K562 (cell line): ENCODE measurements around the gene C1QTNF8. TPM values are rescaled to one million over a fixed set of nuclear protein-coding genes. Genes with fewer than 3 reads are reported as not detected.

Source experiments
- ATAC-seq: fragments of 200-7000 bp; cut with Tn5 transposase; 3 replicates; pipeline ENCODE4 v1.9.1; 2020; ENCODE audit warnings: moderate library complexity
- BruUV-seq: library from RNA; stranded (reverse); fragments of 400-500 nt; replicated peaks from 2 replicates; lab custom pipeline; 2021; lab: Mats Ljungman, UMichigan
- CTCF ChIA-PET: fragments of 300-600 bp; formaldehyde crosslinking; extraction: SDS; loops from one replicate; lab custom pipeline; 2021; ENCODE audit warnings: low intra/inter-chr PET ratio; lab: Yijun Ruan, JAX
- POLR2A ChIA-PET: fragments of 300-600, 350-650 bp; sonication (Branson Sonifier 250); formaldehyde crosslinking; extraction: SDS; loops from one replicate; lab custom pipeline; 2021; ENCODE audit warnings: antibody characterized with exemption, inconsistent platforms; lab: Yijun Ruan, JAX
- DNase-seq, 4 experiments: peaks; one replicate each; pipeline versions ENCODE4 v3.0.0 to v3.0.0-alpha.2; 2011 to 2018; ENCODE audit warnings: low spot score in 3 of 4, mixed read lengths in 3 of 4; ENCODE audit errors: extremely low read depth in 1 of 4
- FAIRE-seq: peaks from 2 replicates; lab custom pipeline; 2011; peaks lifted over from hg19 to GRCh38; lab: Jason Lieb, UNC
- H2AFZ ChIP-seq: 2 replicates; pipeline ENCODE4 v1.6.0; 2011; ENCODE audit warnings: low read depth, low read length, control low read depth, inconsistent platforms
- H3K27ac ChIP-seq: fragments of 200-600 bp; 3 replicates; pipeline ENCODE4 v1.8.0; 2011; ENCODE audit warnings: low read depth, mild to moderate bottlenecking, control low read depth, inconsistent platforms, low read length, moderate library complexity, mixed read lengths; ENCODE audit errors: extremely low read depth
- H3K27me3 ChIP-seq, 2 experiments: fragments of 300-600 bp in 1 of 2; 2 replicates in 1 of 2; 3 replicates in 1 of 2; pipeline versions ENCODE4 v1.6.0 to v1.8.0; 2011; ENCODE audit warnings: inconsistent platforms in 2 of 2, low read length in 2 of 2, mild to moderate bottlenecking in 1 of 2, mixed read lengths in 1 of 2, moderate library complexity in 1 of 2; ENCODE audit not compliant: control insufficient read depth in 2 of 2, insufficient read depth in 2 of 2
- H3K36me3 ChIP-seq: fragments of 300-600 bp; 3 replicates; pipeline ENCODE4 v1.8.0; 2011; ENCODE audit warnings: mild to moderate bottlenecking, low read length, inconsistent platforms; ENCODE audit not compliant: control insufficient read depth, insufficient read depth
- H3K4me1 ChIP-seq, 2 experiments: fragments of 200-600 bp in 1 of 2; replicated peaks in 1 of 2; 2 replicates in 1 of 2; 3 replicates in 1 of 2; pipeline versions ENCODE4 v1.5.1 to v1.8.0; 2011; ENCODE audit warnings: inconsistent platforms in 2 of 2, low read length in 2 of 2, mild to moderate bottlenecking in 1 of 2, mixed read lengths in 1 of 2, moderate library complexity in 1 of 2; ENCODE audit not compliant: control insufficient read depth in 2 of 2, insufficient read depth in 2 of 2
- H3K4me2 ChIP-seq: 2 replicates; pipeline ENCODE4 v1.6.1; 2011; ENCODE audit warnings: low read length, control low read depth, inconsistent platforms, mixed read lengths; ENCODE audit not compliant: insufficient read depth
- H3K4me3 ChIP-seq: fragments of 200-600 bp; sonication (generic), shearing (Covaris generic); 2 replicates; pipeline ENCODE4 v1.5.1; 2016; ENCODE audit warnings: control low read depth, inconsistent platforms
- H3K79me2 ChIP-seq: fragments of 200-600 bp; 3 replicates; pipeline ENCODE4 v1.8.0; 2011; ENCODE audit warnings: low read length, inconsistent platforms; ENCODE audit not compliant: control insufficient read depth, insufficient read depth
- H3K9ac ChIP-seq, 2 experiments: 2 replicates each; pipeline versions ENCODE4 v1.6.0 to v1.6.1; 2011; ENCODE audit warnings: low read depth in 2 of 2, low read length in 2 of 2, control low read depth in 1 of 2, inconsistent platforms in 1 of 2, mild to moderate bottlenecking in 1 of 2, mixed read lengths in 1 of 2; ENCODE audit not compliant: insufficient read depth in 1 of 2
- H3K9me1 ChIP-seq: one replicate; pipeline ENCODE4 v1.6.0; 2011; ENCODE audit warnings: inconsistent platforms, mild to moderate bottlenecking, low read length, moderate library complexity; ENCODE audit not compliant: control insufficient read depth, insufficient read depth
- H3K9me3 ChIP-seq: replicated peaks from 2 replicates; pipeline ENCODE4 v1.5.1; 2011; ENCODE audit warnings: low read depth, low read length, inconsistent platforms; ENCODE audit not compliant: control insufficient read depth, insufficient read depth
- H4K20me1 ChIP-seq: replicated peaks from 2 replicates; pipeline ENCODE4 v1.6.1; 2011; ENCODE audit warnings: low read length, inconsistent platforms, mixed read lengths; ENCODE audit not compliant: control insufficient read depth, insufficient read depth
- IRF2 ChIP-seq: sonication (generic); formaldehyde crosslinking; IDR thresholded peaks from 2 replicates; pipeline ENCODE4 v1.8.1; 2022; ENCODE audit warnings: mild to moderate bottlenecking, missing genetic modification reagents
- POLR2AphosphoS2 ChIP-seq: IDR thresholded peaks from 2 replicates; pipeline ENCODE4 v1.6.1; 2012; ENCODE audit warnings: low read length, improper control_type of control experiment
- RB1 ChIP-seq: fragments of 450-650 bp; IDR thresholded peaks from 2 replicates; pipeline ENCODE4 v1.6.1; 2017; ENCODE audit warnings: low read depth, mild to moderate bottlenecking
- RBM25 ChIP-seq: fragments of 200-400 bp; formaldehyde crosslinking; IDR thresholded peaks from 2 replicates; pipeline ENCODE4 v1.6.1; 2018; ENCODE audit warnings: low read length, low read depth, moderate library complexity; ENCODE audit not compliant: severe bottlenecking
- SMARCA4 ChIP-seq: fragments of 450-650 bp; IDR thresholded peaks from 2 replicates; pipeline ENCODE4 v1.6.1; 2016
- SP2 ChIP-seq: IDR thresholded peaks from 2 replicates; pipeline ENCODE4 v1.6.1; 2011; ENCODE audit warnings: mild to moderate bottlenecking, low read depth, low read length, moderate library complexity; ENCODE audit not compliant: poor library complexity, severe bottlenecking; ENCODE audit errors: extremely low read depth
- XRCC3 ChIP-seq: fragments of 450-650 bp; IDR thresholded peaks from 2 replicates; pipeline ENCODE4 v1.6.1; 2017; ENCODE audit warnings: mild to moderate bottlenecking, moderate library complexity
- ZNF41 ChIP-seq: fragments of 250-450 bp; sonication (Bioruptor Pico); conservative IDR thresholded peaks from 2 replicates; pipeline ENCODE4 v1.4.0; 2020; ENCODE audit warnings: mild to moderate bottlenecking
- WGBS: fragments of 100-300 bp; shearing (Covaris generic); methylation state at CpG from one replicate; pipeline ENCODE4 v1.1.6; 2016; ENCODE audit warnings: low coverage, mixed read lengths; ENCODE audit not compliant: insufficient coverage; ENCODE audit errors: missing lambda C conversion rate; 5-methylcytosine and 5-hydroxymethylcytosine counted together
- in situ Hi-C: fragments of 300-500 bp; cut with MboI; formaldehyde crosslinking; loops from 4 replicates; pipeline ENCODE4 v1.15.0; 2018; ENCODE audit warnings: inconsistent platforms, mixed read lengths
- intact Hi-C: fragments of 100-400 bp; cut with micrococcal nuclease; formaldehyde crosslinking; loops from 2 replicates; pipeline ENCODE4 v1.14.2; 2022
- polyA plus RNA-seq, 8 experiments: library from polyadenylated mRNA; depleted of rRNA in 4 of 8; stranded (reverse) in 5 of 8; unstranded in 3 of 8; fragments of >200 nt; fragmentation: Nextera tagmentation in 2 of 8; fragmentation: Illumina TruSeq in 1 of 8; extraction: Ambion mirVana in 2 of 8; extraction: Trizol in 1 of 8; gene quantifications; 2 replicates each; pipeline versions ENCODE4 v1.2.1 to v1.2.3, GENCODE V29; 2011 to 2014; ENCODE audit warnings: inconsistent platforms in 1 of 8, missing spikeins in 1 of 8
- total RNA-seq, 7 experiments: library from RNA; depleted of rRNA in 6 of 7; stranded (reverse); fragments of >200 nt in 6 of 7; fragmentation: Illumina TruSeq in 2 of 7; extraction: Trizol in 2 of 7; gene quantifications; 2 replicates each; pipeline versions ENCODE4 v1.2.1 to v1.2.3, GENCODE V29; 2011 to 2021; ENCODE audit warnings: low replicate concordance in 1 of 7

Gene C1QTNF8
- total and polyA plus RNA-seq, 9 of the 15 experiments (the other 6 are each of a cell fraction or from before 2014, with no cell fraction given) = not detected

GRCh38 chr16:1080801-1081733 is 15.0 kb downstream of the C1QTNF8 start:
- TF ChIP-seq ZNF41 (CRISPR knock-in tag) (no peak), SP2 (no peak), POLR2AphosphoS2 (no peak), IRF2 (CRISPR knock-in tag) (no peak), RB1 (no peak), XRCC3 (no peak), SMARCA4 (no peak), RBM25 (no peak)
- WGBS = 2% methylated on average over 37 of the region's 42 CpGs
- BruUV-seq = no TSS peak
- no peak overlapping the region for H2AFZ ChIP-seq
- peaks cover 0 to 24% of the 10 kb centered on the region in 2 experiments; a peak in 1 of 5 replicates for H3K4me1 ChIP-seq
- CTCF ChIA-PET = no interaction called here
- intact Hi-C loops (no loop called here), in situ Hi-C loops (no loop called here)
- H3K36me3 ChIP-seq = no peaks in the 10 kb centered on the region
- H3K9me3 ChIP-seq = no peaks in the 10 kb centered on the region; the same call in 1 of the 2 replicates
- DNase-seq = no peak
- no peak overlapping the region for H3K4me3 ChIP-seq
- no peaks in the 10 kb centered on the region for H3K79me2 ChIP-seq
- no peaks in the 10 kb centered on the region for H3K9me1 ChIP-seq
- peaks cover 3% of the 10 kb centered on the region; the same call in 1 of the 2 replicates for H4K20me1 ChIP-seq
- peaks cover 13 to 64% of the 10 kb centered on the region in 2 experiments; a peak in 4 of 5 replicates for H3K27me3 ChIP-seq
- no peak for FAIRE-seq
- no peak for ATAC-seq
- no peak overlapping the region for H3K4me2 ChIP-seq
- no peak overlapping the region for H3K9ac ChIP-seq
- POLR2A ChIA-PET = no interaction called here
- H3K27ac ChIP-seq = no peak overlapping the region
